ENCODE data around the gene MTFR2. TPM values are rescaled to one million over a fixed set of nuclear protein-coding genes. Genes with fewer than 3 reads are reported as not detected.

Gene MTFR2
- total RNA-seq, 1 donor from 2014 or later, result 2.0 TPM

GRCh38 chr6:136181861-136182260, 68.2 kb downstream of the MTFR2 start:
- Mint-ChIP-seq H3K4me1 (peaks cover 32% of the 10 kb centered on the region), H3K27ac (no peak overlapping the region), H3K9me3 (no peaks in the 10 kb centered on the region), H3K4me3 (no peak overlapping the region), H3K27me3 (ENCODE audit: low read depth) (no peaks in the 10 kb centered on the region), H3K36me3 (peaks cover 20% of the 10 kb centered on the region)
- TF ChIP-seq CTCF (IDR thresholded peaks at IDR 0.05; ENCODE audit: unreplicated experiment), result no peak
- no peak for DNase-seq (ENCODE audit: low spot score in 2 of 2, unreplicated experiment in 2 of 2)

GRCh38 chr6:136181512-136181833, 68.6 kb downstream of the MTFR2 start:
- TF ChIP-seq CTCF (IDR thresholded peaks at IDR 0.05; ENCODE audit: unreplicated experiment), result no peak
- peaks cover 16% of the 10 kb centered on the region for H3K36me3 Mint-ChIP-seq
- no peaks in the 10 kb centered on the region for H3K9me3 Mint-ChIP-seq
- H3K27ac Mint-ChIP-seq, result peak overlapping the region; percentile 34
- no peaks in the 10 kb centered on the region for H3K27me3 Mint-ChIP-seq (ENCODE audit: low read depth)
- no peak overlapping the region for H3K4me3 Mint-ChIP-seq
- no peak for DNase-seq (ENCODE audit: low spot score in 2 of 2, unreplicated experiment in 2 of 2)
- peaks cover 32% of the 10 kb centered on the region for H3K4me1 Mint-ChIP-seq

Other genes with a start within 250 kb of the MTFR2 start
- gene BCLAF1, start 39.5 kb upstream of the MTFR2 start, total RNA-seq, result 241 to 260 TPM (median 246 TPM) in 3 replicates

Measured in mesothelial cell of epicardium (in vitro differentiated cells).